Ishikawa (cell line): ENCODE measurements around the gene ATG9B.

ENCODE experiments used
- CEBPB ChIP-seq: IDR thresholded peaks from 2 replicates; pipeline ENCODE4 v1.6.1; 2012
- CREB1 ChIP-seq: IDR thresholded peaks from 2 replicates; pipeline ENCODE4 v1.6.1; 2012; ENCODE audit warnings: low read depth
- EGR1 ChIP-seq: IDR thresholded peaks from 2 replicates; pipeline ENCODE4 v1.6.1; 2012
- EP300 ChIP-seq: IDR thresholded peaks from 2 replicates; pipeline ENCODE4 v1.6.1; 2012; ENCODE audit warnings: borderline replicate concordance
- FOXM1 ChIP-seq: IDR thresholded peaks from 2 replicates; pipeline ENCODE4 v1.6.1; 2012; ENCODE audit warnings: low read depth, borderline replicate concordance
- NFIC ChIP-seq: IDR thresholded peaks from 2 replicates; pipeline ENCODE4 v1.6.1; 2012
- RAD21 ChIP-seq: IDR thresholded peaks from 2 replicates; pipeline ENCODE4 v1.6.1; 2012; ENCODE audit warnings: low read depth
- TAF1 ChIP-seq: IDR thresholded peaks from 2 replicates; pipeline ENCODE4 v1.6.1; 2012; ENCODE audit warnings: low read depth, mild to moderate bottlenecking
- TCF12 ChIP-seq: IDR thresholded peaks from 2 replicates; pipeline ENCODE4 v1.6.1; 2012; ENCODE audit warnings: low read depth
- TEAD4 ChIP-seq: IDR thresholded peaks from 2 replicates; pipeline ENCODE4 v1.6.1; 2012
- YY1 ChIP-seq: IDR thresholded peaks from 2 replicates; pipeline ENCODE4 v1.6.1; 2012; ENCODE audit warnings: low read depth
- ZBTB7A ChIP-seq: IDR thresholded peaks from 2 replicates; pipeline ENCODE4 v1.6.1; 2012; ENCODE audit warnings: low read depth
- TF ChIP-seq, protein P1 (sequence below): IDR thresholded peaks from 2 replicates; pipeline ENCODE4 v1.6.1; 2012; ENCODE audit warnings: low read depth, mild to moderate bottlenecking
- TF ChIP-seq, protein P2 (sequence below): IDR thresholded peaks from 2 replicates; pipeline ENCODE4 v1.6.1; 2012
- TF ChIP-seq, protein P3 (sequence below): IDR thresholded peaks from 2 replicates; pipeline ENCODE4 v1.6.1; 2012

ATG9B gene

DNA sequence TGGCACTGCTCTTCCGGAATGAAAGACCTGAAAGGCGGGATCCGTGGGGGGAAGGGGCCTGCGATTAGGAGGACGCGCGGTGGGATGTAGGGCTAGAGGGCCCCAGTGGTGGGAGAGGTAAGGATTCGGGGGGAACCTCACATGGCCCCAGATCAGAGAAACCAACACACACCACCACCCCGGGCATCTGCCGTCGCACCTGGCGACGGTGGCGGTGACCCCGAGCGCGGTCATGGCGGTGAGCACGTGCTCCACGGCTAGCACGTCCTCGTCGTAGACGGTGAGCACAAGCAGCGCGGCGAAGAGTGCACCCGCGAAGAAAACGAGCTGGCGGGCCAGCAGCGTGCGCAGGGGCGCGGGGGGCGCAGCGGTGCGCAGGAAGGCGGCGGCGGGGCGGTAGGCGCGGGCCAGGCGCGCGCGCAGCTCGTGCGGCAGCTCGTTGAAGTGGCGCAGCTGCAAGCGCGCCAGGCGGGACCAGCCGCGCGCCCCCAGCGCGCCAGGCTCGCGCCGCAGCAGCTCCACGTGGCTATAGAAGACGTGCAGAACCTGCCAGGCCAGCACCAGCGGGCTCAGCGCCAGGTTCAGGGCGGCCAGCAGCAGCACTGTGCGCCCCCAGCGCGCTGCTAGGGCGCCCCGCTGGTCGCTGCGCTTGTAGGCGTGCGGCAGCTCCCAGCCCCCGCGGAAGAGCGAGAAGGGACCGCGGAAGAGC is 5.7 kb downstream of the ATG9B start:
- TF ChIP-seq EGR1 (peak; percentile 29; the same call in 1 of the 2 replicates), FOXM1 (no peak), TAF1 (no peak), ZBTB7A (peak; percentile 64), TEAD4 (peak; percentile 69), YY1 (peak; percentile 51; the same call in 1 of the 2 replicates), NFIC (peak; percentile 94), CEBPB (no peak), RAD21 (no peak), EP300 (no peak), CREB1 (no peak), TCF12 (peak; percentile 76; the same call in 1 of the 2 replicates)
- TF ChIP-seq, protein P1, sequence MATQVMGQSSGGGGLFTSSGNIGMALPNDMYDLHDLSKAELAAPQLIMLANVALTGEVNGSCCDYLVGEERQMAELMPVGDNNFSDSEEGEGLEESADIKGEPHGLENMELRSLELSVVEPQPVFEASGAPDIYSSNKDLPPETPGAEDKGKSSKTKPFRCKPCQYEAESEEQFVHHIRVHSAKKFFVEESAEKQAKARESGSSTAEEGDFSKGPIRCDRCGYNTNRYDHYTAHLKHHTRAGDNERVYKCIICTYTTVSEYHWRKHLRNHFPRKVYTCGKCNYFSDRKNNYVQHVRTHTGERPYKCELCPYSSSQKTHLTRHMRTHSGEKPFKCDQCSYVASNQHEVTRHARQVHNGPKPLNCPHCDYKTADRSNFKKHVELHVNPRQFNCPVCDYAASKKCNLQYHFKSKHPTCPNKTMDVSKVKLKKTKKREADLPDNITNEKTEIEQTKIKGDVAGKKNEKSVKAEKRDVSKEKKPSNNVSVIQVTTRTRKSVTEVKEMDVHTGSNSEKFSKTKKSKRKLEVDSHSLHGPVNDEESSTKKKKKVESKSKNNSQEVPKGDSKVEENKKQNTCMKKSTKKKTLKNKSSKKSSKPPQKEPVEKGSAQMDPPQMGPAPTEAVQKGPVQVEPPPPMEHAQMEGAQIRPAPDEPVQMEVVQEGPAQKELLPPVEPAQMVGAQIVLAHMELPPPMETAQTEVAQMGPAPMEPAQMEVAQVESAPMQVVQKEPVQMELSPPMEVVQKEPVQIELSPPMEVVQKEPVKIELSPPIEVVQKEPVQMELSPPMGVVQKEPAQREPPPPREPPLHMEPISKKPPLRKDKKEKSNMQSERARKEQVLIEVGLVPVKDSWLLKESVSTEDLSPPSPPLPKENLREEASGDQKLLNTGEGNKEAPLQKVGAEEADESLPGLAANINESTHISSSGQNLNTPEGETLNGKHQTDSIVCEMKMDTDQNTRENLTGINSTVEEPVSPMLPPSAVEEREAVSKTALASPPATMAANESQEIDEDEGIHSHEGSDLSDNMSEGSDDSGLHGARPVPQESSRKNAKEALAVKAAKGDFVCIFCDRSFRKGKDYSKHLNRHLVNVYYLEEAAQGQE = no peak
- TF ChIP-seq, protein P2, sequence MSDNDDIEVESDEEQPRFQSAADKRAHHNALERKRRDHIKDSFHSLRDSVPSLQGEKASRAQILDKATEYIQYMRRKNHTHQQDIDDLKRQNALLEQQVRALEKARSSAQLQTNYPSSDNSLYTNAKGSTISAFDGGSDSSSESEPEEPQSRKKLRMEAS = peak; percentile 99
- TF ChIP-seq, protein P3, sequence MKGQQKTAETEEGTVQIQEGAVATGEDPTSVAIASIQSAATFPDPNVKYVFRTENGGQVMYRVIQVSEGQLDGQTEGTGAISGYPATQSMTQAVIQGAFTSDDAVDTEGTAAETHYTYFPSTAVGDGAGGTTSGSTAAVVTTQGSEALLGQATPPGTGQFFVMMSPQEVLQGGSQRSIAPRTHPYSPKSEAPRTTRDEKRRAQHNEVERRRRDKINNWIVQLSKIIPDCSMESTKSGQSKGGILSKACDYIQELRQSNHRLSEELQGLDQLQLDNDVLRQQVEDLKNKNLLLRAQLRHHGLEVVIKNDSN = peak; percentile 64; the same call in 1 of the 2 replicates

DNA sequence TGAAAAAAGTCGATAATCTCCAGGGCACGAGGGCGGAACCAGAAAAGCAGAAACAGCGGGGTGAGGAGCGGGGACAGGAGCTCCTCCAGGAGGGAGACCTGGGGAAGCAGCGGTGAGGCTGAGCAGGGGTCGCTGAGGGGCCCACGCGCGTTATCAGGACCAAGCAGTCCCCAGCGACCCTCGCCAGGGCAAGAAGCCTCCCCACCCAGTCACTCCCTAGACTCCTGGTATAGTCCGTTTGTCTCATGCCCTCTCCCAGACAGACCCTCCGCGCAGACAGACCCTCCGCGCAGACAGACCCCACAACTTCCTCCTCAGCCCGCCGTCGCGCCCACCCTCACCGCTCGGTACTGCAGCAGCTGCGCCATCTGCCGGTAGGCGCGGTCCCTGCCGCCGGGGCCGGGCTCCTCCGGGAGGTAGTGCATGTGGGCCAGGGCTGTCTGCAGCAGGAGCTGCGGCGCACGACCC is 6.3 kb downstream of the ATG9B start:
- 0 out of 2 replicates have a peak, but pooled peaks have one; percentile 53 for TF ChIP-seq ZBTB7A
- no peak for TF ChIP-seq TEAD4
- peak; percentile 59 for TF ChIP-seq RAD21

DNA sequence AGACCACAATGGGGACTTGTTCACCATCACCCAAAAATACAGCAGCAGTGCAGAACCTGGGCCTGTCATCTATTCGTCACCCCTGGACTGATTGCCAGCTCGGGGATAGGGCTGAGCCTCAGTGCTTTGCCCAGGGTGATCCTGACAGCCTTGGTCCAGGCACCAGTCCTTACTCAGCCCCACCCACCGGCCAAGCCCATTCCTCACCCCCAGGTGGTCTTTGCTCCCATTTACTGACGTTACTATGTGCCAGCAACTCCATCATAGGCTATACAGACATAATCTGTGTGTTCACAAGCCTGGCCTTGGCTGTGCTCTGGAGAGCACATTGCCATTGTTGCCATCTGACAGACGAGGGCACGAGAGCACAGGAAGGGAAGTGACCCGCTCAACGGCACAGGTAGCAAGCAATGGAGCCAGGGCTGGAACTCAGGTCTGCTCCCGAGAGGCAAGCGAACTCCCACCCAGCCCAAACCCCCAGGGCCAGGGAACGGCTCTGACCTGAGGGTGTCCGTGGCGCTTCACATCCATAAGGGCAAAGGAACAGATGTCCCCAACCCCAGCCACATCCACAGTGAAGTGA is 6.8 kb downstream of the ATG9B start:
- TF ChIP-seq, protein P3 = no peak
- no peak for TF ChIP-seq ZBTB7A
- TF ChIP-seq, protein P1 = no peak
- TF ChIP-seq TAF1 = no peak
- TF ChIP-seq YY1 = no peak
- TF ChIP-seq EP300 = no peak
- TF ChIP-seq NFIC = no peak
- no peak for TF ChIP-seq RAD21
- TF ChIP-seq FOXM1 = no peak
- no peak for TF ChIP-seq TCF12
- TF ChIP-seq CEBPB = no peak
- no peak for TF ChIP-seq EGR1
- TF ChIP-seq CREB1 = no peak
- TF ChIP-seq, protein P2 = no peak
- TF ChIP-seq TEAD4 = no peak

DNA sequence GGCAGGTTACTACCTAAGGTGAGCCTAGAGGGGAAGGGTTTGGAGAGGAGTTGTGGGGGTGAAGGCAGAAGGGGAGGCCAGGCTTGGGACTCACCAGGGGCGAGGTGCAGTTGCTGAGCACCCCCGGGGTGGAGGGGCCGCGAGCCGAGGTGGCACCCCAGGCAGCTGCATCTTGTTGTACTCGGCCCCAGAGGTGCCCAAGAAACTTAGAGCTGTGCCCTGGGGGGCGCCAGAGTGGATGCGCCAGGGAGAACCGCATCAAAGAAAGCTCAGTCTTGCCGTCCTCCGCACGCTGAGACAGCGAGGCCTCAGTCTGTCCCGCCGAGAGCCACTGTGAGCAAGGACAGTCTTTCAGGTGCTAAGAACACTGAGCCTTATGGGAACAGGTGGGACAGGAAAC is 7.4 kb downstream of the ATG9B start:
- TF ChIP-seq EP300 (no peak), ZBTB7A (no peak), RAD21 (no peak), CREB1 (no peak), YY1 (no peak), TAF1 (no peak), CEBPB (no peak)
- TF ChIP-seq, protein P2 = no peak
- TF ChIP-seq, protein P3 = no peak

DNA sequence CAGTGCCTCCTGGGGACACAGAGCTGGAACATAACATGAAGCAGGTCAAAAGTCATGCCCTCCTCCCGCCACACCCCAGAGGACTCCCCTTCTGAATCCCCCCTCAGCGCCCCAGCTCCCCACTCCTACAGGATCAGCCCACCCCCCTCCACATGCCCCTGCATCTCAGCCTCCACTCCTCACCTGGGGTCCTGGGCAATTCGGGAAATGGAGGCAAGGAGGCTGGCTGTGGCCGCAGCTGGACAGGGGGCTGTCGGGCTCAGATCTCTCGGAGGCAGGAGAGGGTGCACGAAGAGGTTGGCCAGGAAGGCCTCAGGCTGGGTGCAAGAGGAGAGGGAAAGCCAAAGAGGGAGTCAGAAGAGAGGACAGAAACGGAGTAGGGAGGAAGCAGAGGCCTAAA is 7.8 kb downstream of the ATG9B start:
- TF ChIP-seq YY1 (no peak), ZBTB7A (no peak), TAF1 (no peak), EP300 (no peak), RAD21 (no peak), TCF12 (no peak)
